K562 (cell line): ENCODE data around the gene C16orf86. TPM values are rescaled to one million over a fixed set of nuclear protein-coding genes. Genes with fewer than 3 reads are reported as not detected.

Experiments
- ARNT ChIP-seq, 2 experiments: fragments of 450-650 bp; IDR thresholded peaks; 2 replicates each; pipeline ENCODE4 v1.6.1; 2016; ENCODE audit warnings: mild to moderate bottlenecking in 1 of 2
- ATF1 ChIP-seq, 2 experiments: fragments of 450-650 bp in 1 of 2; IDR thresholded peaks; 2 replicates each; pipeline ENCODE4 v1.6.1; 2016; ENCODE audit warnings: missing compliant biosample characterization in 1 of 2, missing genetic modification characterization in 1 of 2
- C11orf30 ChIP-seq: fragments of 450-650 bp; IDR thresholded peaks from 2 replicates; pipeline ENCODE4 v1.6.1; 2016; ENCODE audit warnings: low read depth, mild to moderate bottlenecking
- CUX1 ChIP-seq: fragments of 200-800 bp; sonication (Bioruptor generic); IDR thresholded peaks from 2 replicates; pipeline ENCODE4 v1.6.1; 2016; ENCODE audit warnings: missing genetic modification characterization, missing compliant biosample characterization
- HBP1 ChIP-seq: fragments of 450-650 bp; formaldehyde crosslinking; IDR thresholded peaks from 2 replicates; pipeline ENCODE4 v1.4.0; 2022; ENCODE audit warnings: missing genetic modification characterization
- HLTF ChIP-seq: fragments of 450-650 bp; IDR thresholded peaks from 2 replicates; pipeline ENCODE4 v1.6.1; 2016
- MLLT1 ChIP-seq, 2 experiments: fragments of 450-650 bp; IDR thresholded peaks; 2 replicates each; pipeline ENCODE4 v1.6.1; 2016
- NBN ChIP-seq: fragments of 450-650 bp; IDR thresholded peaks from 2 replicates; pipeline ENCODE4 v1.6.1; 2016; ENCODE audit warnings: low read depth, mild to moderate bottlenecking
- NR2C2 ChIP-seq, 2 experiments: fragments of 200-800 bp in 1 of 2; sonication (Bioruptor generic) in 1 of 2; sonication (generic) in 1 of 2; formaldehyde crosslinking in 1 of 2; IDR thresholded peaks; 2 replicates each; pipeline versions ENCODE4 v1.6.1 to v1.8.0; 2016 to 2022; ENCODE audit warnings: mild to moderate bottlenecking in 1 of 2, missing compliant biosample characterization in 1 of 2, missing genetic modification characterization in 1 of 2, missing genetic modification reagents in 1 of 2
- STAG1 ChIP-seq: sonication (generic); formaldehyde crosslinking; IDR thresholded peaks from 2 replicates; pipeline ENCODE4 v1.5.0; 2020; ENCODE audit warnings: missing genetic modification reagents, borderline replicate concordance
- TFAP4 ChIP-seq: sonication (generic); formaldehyde crosslinking; IDR thresholded peaks from 2 replicates; pipeline ENCODE4 v1.8.0; 2022; ENCODE audit warnings: missing genetic modification reagents, mild to moderate bottlenecking, moderate library complexity, borderline replicate concordance
- ZBTB7A ChIP-seq: IDR thresholded peaks from 2 replicates; pipeline ENCODE4 v1.6.1; 2011; ENCODE audit warnings: low read depth, mild to moderate bottlenecking, low read length, moderate library complexity, borderline replicate concordance; ENCODE audit not compliant: control insufficient read depth
- ZNF239 ChIP-seq: fragments of 250-450 bp; sonication (Bioruptor Pico); IDR thresholded peaks from 2 replicates; pipeline ENCODE4 v1.4.0; 2020; ENCODE audit warnings: mild to moderate bottlenecking
- ZNF655 ChIP-seq: fragments of 250-450 bp; sonication (Bioruptor Pico); IDR thresholded peaks from 2 replicates; pipeline ENCODE4 v1.5.0; 2021
- ZNF740 ChIP-seq, 3 experiments: fragments of 200-800 bp in 1 of 3; sonication (Bioruptor generic) in 1 of 3; sonication (generic) in 1 of 3; formaldehyde crosslinking in 1 of 3; IDR thresholded peaks; 2 replicates each; pipeline versions ENCODE4 v1.6.1 to v1.8.0; 2016 to 2022; ENCODE audit warnings: mild to moderate bottlenecking in 2 of 3, missing compliant biosample characterization in 2 of 3, missing genetic modification characterization in 2 of 3, missing genetic modification reagents in 1 of 3
- polyA plus RNA-seq, 8 experiments: library from polyadenylated mRNA; depleted of rRNA in 4 of 8; stranded (reverse) in 5 of 8; unstranded in 3 of 8; fragments of >200 nt; fragmentation: Nextera tagmentation in 2 of 8; fragmentation: Illumina TruSeq in 1 of 8; extraction: Ambion mirVana in 2 of 8; extraction: Trizol in 1 of 8; gene quantifications; 2 replicates each; pipeline versions ENCODE4 v1.2.1 to v1.2.3, GENCODE V29; 2011 to 2014; ENCODE audit warnings: inconsistent platforms in 1 of 8, missing spikeins in 1 of 8
- total RNA-seq, 7 experiments: library from RNA; depleted of rRNA in 6 of 7; stranded (reverse); fragments of >200 nt in 6 of 7; fragmentation: Illumina TruSeq in 2 of 7; extraction: Trizol in 2 of 7; gene quantifications; 2 replicates each; pipeline versions ENCODE4 v1.2.1 to v1.2.3, GENCODE V29; 2011 to 2021; ENCODE audit warnings: low replicate concordance in 1 of 7

C16orf86 gene
- total and polyA plus RNA-seq, 9 of the 15 experiments (the other 6 are each of a cell fraction or from before 2014, with no cell fraction given): 0.13 to 1.2 (median 0.27) TPM; not detected in 3

GRCh38 chr16:67660564-67661028 is 6.0 kb upstream of the C16orf86 start, which contains the start of gene PARD6A (continued):
- TF ChIP-seq HBP1 (CRISPR knock-in tag) (no peak), NBN (0 out of 2 replicates have a peak, but pooled peaks have one; percentile 23), ZNF239 (CRISPR knock-in tag) (no peak), ZNF655 (no peak), ATF1 (CRISPR knock-in tag; IDR thresholded peaks at IDR 0.05) (peak; percentile 94), ATF1 (tag; IDR thresholded peaks at IDR 0.05) (peak; percentile 97), C11orf30 (peak; percentile 57), ZBTB7A (0 out of 2 replicates have a peak, but pooled peaks have one; percentile 17), STAG1 (no peak), CUX1 (CRISPR knock-in tag) (no peak), MLLT1 (IDR thresholded peaks at IDR 0.05) (peak; percentile 9 to 49; a peak in 1 of 4 replicates), ZNF740 (CRISPR knock-in tag; IDR thresholded peaks at IDR 0.05) (no peak), ZNF740 (tag; IDR thresholded peaks at IDR 0.05) (no peak), TFAP4 (CRISPR knock-in tag) (peak; percentile 55; the same call in 1 of the 2 replicates), HLTF (no peak), NR2C2 (CRISPR knock-in tag; IDR thresholded peaks at IDR 0.05) (peak; percentile 45), NR2C2 (tag; IDR thresholded peaks at IDR 0.05) (peak; percentile 56; the same call in 1 of the 2 replicates), ARNT (IDR thresholded peaks at IDR 0.05) (peak in 1 of 2 experiments; percentile 29; a peak in 1 of 4 replicates)
